Measurements from ENCODE around the gene POU2F1.
"Not testable (repeated sequence)": the region's sequence is repeated elsewhere in the genome, so short reads cannot be mapped to it uniquely, and the experiment has no call there.

Gene POU2F1

DNA sequence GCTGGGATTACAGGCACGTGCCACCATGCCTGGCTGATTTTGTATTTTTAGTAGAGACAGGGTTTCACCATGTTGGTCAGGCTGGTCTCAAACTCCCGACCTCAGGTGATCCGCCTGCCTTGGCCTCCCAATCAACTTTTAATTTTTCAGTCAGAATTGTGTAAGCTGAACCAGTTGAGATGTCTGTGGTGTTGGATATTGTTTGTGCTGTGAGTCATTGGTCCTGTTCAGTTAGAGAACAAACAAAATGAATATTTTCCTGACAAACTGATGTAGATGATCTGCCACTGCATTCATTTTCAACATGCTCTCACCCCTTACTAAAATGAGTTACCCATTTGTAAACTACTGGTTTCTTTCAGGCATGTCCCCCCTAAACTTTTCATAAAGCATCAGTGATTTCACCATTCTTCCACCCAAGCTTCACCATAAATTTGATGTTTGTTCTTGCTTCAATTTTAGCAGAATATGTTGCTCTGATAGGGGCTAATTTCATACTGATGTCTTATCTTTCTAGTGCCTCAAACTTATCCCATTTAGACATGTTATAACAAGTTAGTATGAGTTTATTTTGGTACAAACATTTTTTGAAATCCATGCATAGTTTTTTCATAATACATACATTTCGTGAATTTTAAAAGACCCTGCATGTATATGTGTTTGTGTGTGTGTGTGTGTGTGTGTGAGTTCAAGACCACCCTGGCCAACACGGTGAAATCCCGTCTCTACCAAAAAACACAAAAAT is 15.2 kb upstream of the POU2F1 start:
- not testable (repeated sequence) for DNase-seq (ENCODE audit: low read depth)

DNA sequence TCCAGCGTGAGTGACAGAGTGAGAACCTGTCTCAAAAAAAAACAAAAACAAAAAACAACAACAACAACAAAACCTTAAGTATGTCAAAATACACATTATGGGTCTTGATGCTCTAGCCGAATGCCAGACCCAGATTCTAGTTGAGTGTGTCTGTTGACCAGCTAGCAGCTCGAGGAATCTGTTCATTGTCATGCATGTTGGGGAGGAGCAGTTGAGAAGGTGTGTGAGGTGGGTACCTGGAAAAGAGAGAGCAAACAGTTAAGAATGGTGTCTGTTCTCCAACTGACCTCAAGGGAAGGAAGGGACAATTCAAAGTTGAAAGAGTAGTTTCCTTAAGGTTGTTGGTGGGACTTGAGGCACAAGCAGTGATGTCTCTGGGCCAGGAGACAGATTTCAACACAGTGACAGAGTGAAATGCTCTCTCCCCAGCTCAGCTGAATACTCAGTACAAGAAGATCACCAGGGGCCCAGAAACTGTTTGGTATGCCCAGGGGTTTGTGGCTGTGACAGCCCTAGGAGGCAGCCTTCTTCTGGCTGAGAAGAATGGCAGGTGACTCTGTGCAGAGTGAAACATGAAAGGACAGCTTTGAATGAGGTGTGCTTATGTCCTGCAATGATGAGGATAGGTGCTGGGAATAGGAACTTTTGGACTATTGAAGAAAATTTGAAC is 14.4 kb upstream of the POU2F1 start:
- no peak for DNase-seq (ENCODE audit: low read depth)

DNA sequence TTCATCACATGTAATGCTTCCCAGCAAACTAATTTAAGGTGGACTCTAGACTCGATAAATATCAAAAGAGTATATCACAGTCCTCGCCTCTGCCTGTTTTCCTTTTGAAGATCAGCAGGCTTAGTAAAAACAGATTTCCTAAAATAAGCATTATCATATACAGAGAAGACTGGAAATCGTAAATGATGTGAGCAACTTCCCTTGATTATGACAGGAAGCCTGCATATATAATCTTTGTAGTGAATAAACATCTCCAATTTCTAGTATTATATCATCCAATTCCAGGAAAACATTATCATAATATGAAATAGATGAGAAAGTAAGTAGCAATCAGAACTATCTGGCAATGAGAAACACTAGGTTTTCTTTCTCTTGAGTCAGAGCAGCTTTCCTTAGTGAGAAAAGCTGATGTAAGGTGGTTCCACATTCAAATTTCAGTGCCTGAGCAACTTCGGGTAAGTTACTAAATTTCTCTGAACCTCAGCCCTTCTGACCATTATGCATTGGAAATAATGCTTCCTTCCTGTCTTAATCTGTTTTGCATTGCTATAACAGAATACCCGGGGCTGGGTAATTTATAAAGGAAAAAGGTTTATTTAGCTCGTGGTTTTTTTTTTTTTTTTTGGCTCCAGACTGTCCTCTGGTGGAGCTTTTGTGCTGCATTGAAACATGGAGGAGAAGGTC is 12.6 kb upstream of the POU2F1 start:
- DNase-seq (ENCODE audit: low read depth), result no peak

DNA sequence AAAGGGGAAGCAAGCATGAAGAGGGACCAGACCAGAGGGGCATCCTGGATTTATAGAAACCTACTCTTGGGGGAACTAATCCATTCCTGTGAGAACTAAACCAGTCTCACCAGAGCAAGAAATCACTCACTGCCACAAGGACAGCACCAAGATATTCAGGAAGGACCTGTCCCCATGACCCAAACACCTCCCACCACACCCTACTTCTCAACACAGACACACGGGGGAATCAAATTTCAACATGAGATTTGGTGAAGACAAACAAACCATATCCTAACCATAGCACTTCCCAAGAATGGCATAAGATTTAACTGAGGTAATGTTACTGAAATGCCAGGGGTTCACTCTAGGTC is 12.1 kb upstream of the POU2F1 start:
- no peak for DNase-seq (ENCODE audit: low read depth)

DNA sequence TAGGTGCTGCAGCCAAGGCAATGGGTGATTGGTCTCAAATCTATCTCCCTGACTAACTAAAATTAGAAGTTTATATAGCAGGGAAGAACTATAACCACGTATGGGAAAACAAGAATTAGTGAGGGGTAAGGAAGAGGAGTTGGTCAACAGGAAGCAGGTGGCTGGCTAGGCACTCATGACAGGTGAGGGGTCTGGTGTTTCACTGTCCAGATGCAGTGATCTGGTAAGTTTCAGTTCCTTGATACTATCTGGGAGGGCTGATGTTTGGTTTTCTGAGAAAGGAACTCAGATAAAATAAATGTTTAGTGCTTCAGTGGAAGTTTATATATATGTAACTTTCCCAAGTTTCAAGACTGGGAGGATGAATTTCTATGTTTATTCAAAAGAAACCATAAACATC is 11.6 kb upstream of the POU2F1 start:
- no peak for DNase-seq (ENCODE audit: low read depth)

DNA sequence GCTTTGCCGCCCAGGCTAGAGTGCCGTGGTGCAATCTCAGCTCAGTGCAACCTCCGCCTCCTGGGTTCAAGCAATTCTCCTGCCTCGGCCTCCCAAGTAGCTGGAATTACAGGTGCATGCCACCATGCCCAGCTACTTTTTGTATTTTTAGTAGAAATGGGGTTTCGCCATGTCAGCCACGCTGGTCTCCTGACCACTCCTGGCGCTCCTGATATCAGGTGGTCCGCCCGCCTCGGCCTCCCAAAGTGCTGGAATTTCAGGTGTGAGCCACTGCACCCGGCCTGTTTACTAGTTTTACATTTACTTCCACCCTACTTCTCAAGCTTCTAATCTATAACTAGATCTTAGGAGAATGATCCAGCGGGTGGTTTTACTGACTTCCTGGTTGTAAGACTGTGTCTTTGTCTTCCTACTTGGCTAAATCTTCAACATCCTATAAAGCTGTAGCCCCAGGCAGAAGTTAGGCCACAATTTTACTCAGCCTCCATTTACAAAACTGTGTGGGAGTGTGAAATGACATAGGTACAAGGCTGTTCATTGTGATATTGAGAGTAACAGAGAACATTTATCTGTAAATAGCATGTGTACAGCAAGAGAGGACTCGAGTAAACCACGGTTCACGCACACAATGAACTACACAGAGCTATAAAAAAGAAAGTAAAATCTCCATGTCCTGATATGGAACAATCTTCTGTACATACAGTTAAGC is 9.6 kb upstream of the POU2F1 start:
- DNase-seq (ENCODE audit: low read depth), result no peak

DNA sequence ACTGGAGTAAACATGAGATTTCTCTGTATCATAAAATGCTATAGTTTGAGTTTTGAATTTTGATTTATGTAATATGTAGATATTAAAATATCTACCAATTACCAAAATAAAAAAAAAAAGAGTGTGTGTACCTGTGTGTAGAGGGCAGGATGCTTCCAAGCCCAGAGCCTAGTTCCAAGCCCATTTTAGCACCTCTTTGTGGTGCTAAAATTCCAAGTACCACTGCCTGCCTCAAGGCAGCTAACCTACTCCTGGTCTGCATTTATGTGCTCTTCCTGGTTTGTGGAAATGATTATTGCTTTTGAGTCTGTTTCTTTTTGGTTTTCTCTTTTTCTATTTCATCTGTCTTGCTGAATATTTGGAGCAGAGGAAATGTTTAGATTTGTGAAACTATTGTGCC is 8.7 kb upstream of the POU2F1 start:
- no peak for DNase-seq (ENCODE audit: low read depth)

DNA sequence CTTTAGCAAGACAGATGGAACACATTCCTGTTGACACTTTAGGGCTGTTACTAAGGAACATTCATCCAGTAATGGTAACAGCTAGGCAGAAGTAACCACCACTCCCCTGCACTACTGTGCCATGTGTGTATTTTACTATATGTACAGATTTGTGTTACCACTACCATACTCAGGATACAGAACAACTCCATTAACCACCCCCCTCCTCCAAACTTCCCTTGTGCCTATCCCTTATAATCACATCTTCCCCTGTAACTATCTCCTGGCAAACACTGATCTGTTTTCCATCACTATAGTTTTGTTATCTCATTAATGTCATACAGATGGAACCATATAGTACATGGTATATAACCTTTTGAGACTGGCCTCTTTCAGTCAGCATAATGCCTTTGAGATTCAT is 3.9 kb upstream of the POU2F1 start:
- no peak for DNase-seq (ENCODE audit: low read depth)

DNA sequence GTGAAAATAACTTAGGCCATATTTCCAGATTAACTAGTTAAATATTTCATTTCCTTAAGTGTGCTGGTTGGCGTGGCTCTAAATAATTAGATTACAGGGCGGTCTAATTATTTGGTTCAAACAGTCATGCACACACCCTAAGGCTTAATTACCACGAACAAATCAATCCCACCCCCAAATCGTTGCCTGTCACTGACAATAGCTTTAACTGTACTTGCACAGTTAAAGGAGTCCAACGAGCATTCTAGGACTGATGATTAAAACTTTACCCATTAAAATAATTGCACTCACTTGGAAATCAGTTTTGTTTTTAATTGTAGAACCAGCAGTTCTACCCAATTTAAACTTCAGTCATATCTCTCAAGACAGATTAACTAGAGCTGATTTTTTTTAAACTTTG is 1.5 kb upstream of the POU2F1 start:
- no peak for DNase-seq (ENCODE audit: low read depth)

DNA sequence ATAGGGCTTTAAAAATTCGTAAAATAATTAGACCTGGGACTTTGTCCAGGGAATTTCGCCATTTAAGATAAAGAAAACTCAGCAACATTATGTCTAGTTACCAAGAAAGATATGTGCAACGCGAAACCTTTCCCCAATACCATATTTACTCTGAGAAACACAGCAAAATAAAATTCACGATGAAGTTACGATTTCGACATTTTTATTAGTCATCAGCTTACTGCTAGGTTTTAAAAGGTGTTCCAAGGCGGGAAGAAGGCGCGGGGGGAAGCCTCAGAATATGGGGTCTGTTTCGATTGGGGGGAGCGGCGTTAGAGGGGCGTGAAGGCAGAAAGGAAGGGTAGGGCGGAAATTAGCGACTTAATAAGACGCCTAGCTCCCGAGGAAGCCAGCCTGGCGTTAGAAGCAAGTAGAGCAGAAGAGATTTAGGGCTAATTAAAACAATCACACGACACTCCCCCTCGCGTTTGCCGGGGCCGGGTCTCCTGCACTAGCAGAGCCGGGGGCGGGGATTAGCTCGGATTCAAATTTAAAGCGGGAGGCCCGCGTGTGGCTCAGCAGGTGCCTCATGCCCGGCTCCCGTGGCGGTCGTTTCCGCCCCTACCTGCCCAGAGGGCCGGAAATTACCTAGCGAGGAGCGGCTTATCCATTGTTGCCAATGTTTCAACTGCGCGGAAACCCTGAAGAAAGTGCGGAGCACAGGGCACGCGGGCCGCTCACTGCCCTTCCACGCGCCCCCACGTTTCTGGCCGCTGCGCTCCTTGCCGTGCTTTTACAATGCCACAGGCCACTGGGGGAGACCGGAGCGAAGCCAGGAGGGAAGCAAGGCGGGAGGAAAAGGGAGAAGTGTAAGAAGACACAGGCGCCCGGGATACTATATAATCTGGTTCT is 795 bp upstream of the POU2F1 start:
- DNase-seq (ENCODE audit: low read depth), result peak; percentile 86

DNA sequence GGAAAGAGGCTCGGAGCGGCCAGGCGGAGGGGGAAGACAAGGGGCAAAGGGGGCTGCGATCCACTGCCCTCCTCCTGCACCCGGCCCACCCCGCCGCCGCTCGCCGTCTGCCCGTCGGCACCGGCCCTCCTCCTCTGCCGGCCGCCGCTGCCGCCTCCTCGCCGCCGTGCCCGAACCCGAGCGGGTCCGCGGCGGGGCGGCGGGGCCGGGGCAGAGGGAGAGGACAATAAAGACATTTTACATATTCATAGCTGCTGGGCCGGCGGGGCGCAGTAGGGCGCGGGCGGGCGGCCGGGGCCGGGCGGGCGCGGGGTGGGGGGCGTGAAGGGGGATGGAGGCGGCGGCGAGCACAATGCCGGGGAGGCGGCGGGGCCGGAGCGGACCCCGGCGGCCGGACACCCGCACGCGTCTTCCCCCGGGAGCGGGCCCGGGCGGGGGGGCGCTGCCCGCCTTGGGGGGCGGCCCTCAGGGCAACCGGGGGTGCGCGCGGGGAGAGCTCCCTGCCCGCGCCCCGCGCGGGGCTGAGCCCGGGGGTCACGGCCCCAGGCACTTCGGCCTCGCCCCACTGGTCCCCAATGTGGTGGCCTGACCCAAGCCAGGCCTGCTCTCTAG is 546 bp downstream of the POU2F1 start:
- DNase-seq (ENCODE audit: low read depth), result no peak

DNA sequence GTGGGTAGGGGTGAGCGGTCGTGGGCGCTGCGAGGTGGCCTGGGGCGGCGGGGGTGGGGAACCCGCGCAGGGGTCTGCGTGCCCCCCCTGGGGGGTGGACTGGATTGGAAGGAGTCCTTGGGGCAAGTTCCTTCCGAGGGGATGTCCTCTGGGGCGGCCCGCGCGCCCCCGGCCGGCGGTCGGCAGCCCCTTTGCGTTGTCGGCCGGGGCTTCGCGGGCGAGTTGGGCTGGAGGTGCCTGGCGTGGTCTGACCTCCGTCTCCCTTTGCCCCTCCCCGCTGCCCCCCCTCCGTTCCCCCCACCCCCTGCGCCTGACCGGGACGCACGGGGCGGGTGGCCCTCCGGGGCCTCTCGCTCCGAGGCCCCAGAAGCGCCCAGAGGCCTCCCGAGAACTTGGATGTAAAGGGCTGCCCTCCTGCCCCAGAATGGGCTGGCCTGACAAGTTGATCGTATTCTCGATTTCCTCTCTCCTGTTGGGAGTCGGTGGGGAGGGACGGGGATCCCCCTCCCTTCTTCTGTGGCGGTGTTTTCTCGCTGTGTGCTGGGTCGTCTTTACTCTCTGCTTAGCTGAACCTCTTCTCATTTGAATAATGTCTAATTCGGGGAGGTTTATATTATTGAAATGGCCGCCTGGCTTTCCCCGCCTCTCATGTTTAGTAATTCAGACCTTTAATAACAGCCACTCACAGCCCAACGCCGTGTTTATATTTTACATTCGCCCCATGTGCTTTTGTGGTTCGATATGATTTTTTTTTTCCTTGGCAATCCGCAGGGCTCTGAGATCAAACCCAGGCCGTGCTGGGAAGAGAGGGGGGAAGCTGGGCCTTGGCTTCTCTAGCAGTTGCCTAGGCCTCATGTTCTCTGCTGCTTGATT is 1.3 kb downstream of the POU2F1 start:
- DNase-seq (ENCODE audit: low read depth), result peak; percentile 60

DNA sequence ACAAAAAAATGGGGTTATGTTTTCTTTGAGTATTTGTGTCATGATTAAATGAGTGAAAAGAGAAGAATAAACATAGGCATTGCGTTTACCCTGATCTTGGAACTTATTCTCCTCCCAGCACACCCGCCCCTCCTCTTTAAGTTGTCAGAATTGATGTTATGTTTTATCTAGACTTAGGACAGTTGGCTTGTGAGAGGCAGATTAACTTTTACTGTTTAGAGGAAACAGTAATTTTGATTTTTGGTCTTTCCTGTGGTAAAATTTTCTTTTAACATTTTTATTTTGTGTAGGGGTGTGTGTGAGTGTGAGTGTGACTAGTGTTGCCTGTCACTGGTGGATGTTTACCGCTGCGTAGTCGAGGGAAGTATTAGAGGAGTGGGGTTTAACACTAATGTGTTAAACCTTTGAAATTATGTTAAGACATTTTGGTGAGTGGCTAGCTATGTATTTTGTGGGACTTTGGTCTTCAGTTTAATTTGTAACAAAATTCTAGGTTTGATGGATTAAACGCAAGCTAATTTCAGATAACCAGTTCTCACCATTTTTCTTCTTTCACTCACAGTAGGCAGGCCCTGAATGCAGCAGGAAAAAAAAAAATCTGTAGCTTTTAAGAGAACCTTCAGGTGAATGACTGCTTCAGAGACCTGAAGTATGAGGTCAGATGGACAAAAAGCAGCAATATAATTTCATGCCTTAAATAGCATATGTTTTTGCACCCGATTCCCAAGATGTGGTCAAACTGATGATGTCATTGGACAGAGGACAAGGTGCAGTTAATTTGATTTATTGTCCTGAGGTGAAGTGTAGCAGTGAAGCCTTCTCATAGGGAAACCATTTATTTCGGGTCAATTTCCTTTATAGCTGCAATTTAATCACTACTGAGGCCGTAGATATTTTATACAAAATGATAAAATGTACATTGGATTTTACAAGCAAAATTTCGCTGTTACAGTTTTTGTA is 2.7 kb downstream of the POU2F1 start:
- DNase-seq (ENCODE audit: low read depth), result no peak

DNA sequence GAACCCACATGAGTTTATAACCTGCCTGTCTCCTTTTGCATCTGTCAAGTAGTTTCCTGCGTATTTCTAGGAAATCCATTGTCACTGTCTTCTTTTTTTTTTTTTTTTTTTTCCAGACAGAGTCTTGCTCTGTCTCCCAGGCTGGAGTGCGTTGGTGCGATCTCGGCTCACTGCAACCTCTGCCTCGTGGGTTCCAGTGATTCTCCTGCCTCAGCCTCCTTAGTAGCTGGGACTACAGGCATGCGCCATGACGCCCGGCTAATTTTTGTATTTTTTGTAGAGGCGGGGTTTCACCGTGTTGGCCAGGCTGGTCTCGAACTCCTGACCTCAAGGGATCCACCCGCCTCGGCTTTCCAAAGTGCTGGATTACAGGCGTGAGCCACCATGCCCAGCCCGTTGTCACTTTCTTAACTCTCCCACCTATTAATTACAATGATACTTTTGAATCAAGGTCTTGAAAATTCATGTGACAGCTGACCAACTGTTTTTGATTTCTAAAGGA is 4.1 kb downstream of the POU2F1 start:
- DNase-seq (ENCODE audit: low read depth), result not testable (repeated sequence)

DNA sequence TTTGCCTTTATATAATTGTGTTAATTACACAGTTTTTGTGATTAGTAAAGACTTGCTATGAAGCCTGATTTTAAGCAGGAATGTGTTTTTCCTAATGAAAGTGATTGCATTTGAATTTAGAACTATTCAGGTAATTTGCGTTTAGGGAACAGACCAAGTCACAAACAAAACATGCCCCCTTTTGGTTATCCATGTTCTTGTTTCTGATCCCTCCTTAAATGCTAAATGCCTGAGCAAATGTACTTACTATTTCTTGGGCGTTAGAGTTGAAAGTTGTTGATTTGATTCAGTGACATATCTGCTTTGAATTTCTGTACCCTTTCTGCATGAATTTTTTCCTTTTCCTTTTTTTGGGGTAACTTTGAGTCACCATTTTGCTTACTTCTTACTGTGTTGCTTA is 5.2 kb downstream of the POU2F1 start:
- DNase-seq (ENCODE audit: low read depth), result no peak

DNA sequence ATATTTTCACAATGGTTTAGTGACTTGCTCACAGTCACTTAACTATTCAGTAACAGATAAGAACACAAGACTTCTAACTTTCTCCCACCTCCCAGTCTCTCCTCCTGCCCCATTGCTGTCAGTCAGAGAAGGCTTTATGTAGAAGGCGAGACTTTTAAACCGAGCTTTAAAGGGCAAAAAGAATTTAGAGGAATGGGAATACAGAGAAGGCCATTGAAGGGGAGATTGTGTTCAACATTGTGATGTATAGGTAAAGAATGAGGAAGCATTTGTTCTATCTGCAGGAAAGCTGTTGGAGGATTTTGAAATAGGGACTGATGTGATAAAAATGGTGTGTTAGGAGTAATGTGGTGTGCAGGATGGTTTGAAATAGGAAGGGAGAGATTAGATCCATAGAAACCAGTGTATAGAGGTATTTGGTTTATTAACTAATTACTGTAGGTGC is 7.3 kb downstream of the POU2F1 start:
- DNase-seq (ENCODE audit: low read depth), result no peak

DNA sequence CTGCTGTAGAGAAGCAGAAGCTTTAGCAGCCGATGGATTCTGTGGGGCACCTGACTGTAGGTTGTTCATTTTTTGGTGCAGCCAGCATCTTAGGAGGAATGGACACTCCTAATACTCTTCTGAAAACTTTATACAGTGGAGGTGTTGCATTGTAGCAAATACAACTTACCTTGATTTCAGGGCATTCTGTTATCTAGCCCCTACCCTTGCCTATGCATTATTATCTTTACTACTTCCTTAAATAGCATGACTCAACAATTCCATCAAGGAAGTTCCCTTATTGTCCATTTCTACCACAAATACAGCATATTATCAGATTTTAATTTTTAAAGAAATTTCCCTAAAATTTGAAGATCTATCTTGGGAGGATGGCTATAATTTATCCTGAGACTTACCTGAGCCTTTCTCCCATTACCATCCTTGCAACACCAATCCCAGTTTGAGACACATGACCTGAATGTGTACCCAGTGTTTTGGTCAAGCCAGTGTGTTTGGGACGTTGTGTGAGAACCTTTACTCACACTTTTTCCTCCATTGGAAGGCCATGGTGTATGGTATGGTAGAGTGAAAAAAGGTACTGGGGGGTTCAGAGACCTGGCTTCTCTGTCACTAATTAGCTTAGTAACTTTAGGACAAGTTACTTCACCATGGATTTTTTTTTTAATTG is 9.2 kb downstream of the POU2F1 start:
- no peak for DNase-seq (ENCODE audit: low read depth)

DNA sequence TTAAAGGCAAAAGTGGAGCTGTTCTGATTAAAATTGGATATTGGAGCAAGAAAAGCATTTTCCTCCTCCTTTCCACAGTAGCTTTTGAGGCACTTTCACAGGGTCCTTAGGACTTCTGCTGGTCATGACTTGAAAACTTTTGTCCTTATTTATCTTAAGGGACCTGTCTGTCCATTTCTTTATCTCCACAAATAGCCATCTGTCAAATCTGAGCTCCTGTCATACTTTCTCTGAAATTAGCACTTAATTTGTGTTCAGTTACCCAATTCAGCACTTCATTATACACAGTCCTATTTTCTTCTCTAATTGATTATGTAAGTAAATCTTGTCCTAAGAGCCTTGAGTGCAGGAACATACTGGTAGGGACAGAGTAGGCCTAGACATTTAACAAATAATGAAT is 9.8 kb downstream of the POU2F1 start:
- DNase-seq (ENCODE audit: low read depth), result no peak
